ENCODE data around the gene PAN2.
A peak's percentile ranks its signal among the peaks of the same experiment; 100 is the strongest.

Gene PAN2

GRCh38 chr12:56333679-56334489 lies at the start of gene PAN2:
Gene PAN2, minus strand, starts transcription at chr12:56334000. Its CDS starts 906 bp downstream, at chr12:56333094.
- Mint-ChIP-seq H3K27me3 (no peaks in the 10 kb centered on the region), H3K27ac (peak within 1 kb of the TSS; percentile 99)

GRCh38 chr12:56382611-56383010 lies 48.8 kb upstream of the PAN2 start:
- no peaks in the 10 kb centered on the region for H3K4me1 Mint-ChIP-seq
- CTCF ChIA-PET, result interaction anchor here (1.4 kb wide), 1 partner anchor 42 kb away, joined by 3 read pairs; no protein-coding TSS in a partner anchor

More at GRCh38 chr12:56333679-56334489, at the start of gene PAN2:
- peak; percentile 96 for DNase-seq
- CTCF ChIA-PET, result interaction anchor here (1.2 to 1.7 kb wide), 2 partner anchors 26 to 35 kb away, joined by 4 read pairs; partner anchors contain the start of gene STAT2
- peaks cover 7% of the 10 kb centered on the region for H3K36me3 Mint-ChIP-seq
- peak within 1 kb of the TSS; percentile 94 for H3K4me3 Mint-ChIP-seq
- no peaks in the 10 kb centered on the region for H3K9me3 Mint-ChIP-seq
- peaks cover 51% of the 10 kb centered on the region for H3K4me1 Mint-ChIP-seq

GRCh38 chr12:56377989-56378316 lies 44.2 kb upstream of the PAN2 start:
- CTCF ChIA-PET, result interaction anchor here (0.8 kb wide), 1 partner anchor 18 kb away, joined by 3 read pairs; the partner anchor contains the start of gene STAT2
- no peak overlapping the region for H3K4me3 Mint-ChIP-seq
- no peak overlapping the region for H3K27ac Mint-ChIP-seq
- peaks cover 13% of the 10 kb centered on the region for H3K27me3 Mint-ChIP-seq
- DNase-seq, result no peak
- no peaks in the 10 kb centered on the region for H3K36me3 Mint-ChIP-seq
- H3K9me3 Mint-ChIP-seq, result peaks cover 5% of the 10 kb centered on the region
- H3K4me1 Mint-ChIP-seq, result no peaks in the 10 kb centered on the region

More at GRCh38 chr12:56382611-56383010, 48.8 kb upstream of the PAN2 start:
- Mint-ChIP-seq H3K4me3 (no peak overlapping the region), H3K9me3 (no peaks in the 10 kb centered on the region), H3K27ac (no peak overlapping the region), H3K36me3 (no peaks in the 10 kb centered on the region), H3K27me3 (peaks cover 23% of the 10 kb centered on the region)
- DNase-seq, result no peak

- Mint-ChIP-seq H3K4me1 (no peaks in the 10 kb centered on the region), H3K27ac (no peak overlapping the region), H3K4me3 (no peak overlapping the region), H3K9me3 (peaks cover 5% of the 10 kb centered on the region), H3K27me3 (peaks cover 11% of the 10 kb centered on the region), H3K36me3 (no peaks in the 10 kb centered on the region)
- CTCF ChIA-PET, result interaction anchor here (0.8 kb wide), 1 partner anchor 18 kb away, joined by 3 read pairs; the partner anchor contains the start of gene STAT2
- DNase-seq, result no peak
These were observed 43.6 kb upstream of the PAN2 start for GRCh38 chr12:56377310-56377988.

- no peak for DNase-seq
- Mint-ChIP-seq H3K9me3 (peaks cover 5% of the 10 kb centered on the region), H3K27ac (no peak overlapping the region), H3K36me3 (no peaks in the 10 kb centered on the region), H3K4me1 (no peaks in the 10 kb centered on the region), H3K27me3 (peaks cover 16% of the 10 kb centered on the region), H3K4me3 (no peak overlapping the region)
- CTCF ChIA-PET, result interaction anchor here (0.8 kb wide), 1 partner anchor 49 kb away, joined by 3 read pairs; no protein-coding TSS in a partner anchor
These were observed 42.0 kb upstream of the PAN2 start for GRCh38 chr12:56375598-56376434.

- CTCF ChIA-PET, result no interaction called here
- DNase-seq, result no peak
- Mint-ChIP-seq H3K27ac (no peak overlapping the region), H3K27me3 (peaks cover 16% of the 10 kb centered on the region), H3K4me1 (no peaks in the 10 kb centered on the region), H3K9me3 (peaks cover 5% of the 10 kb centered on the region), H3K4me3 (no peak overlapping the region), H3K36me3 (no peaks in the 10 kb centered on the region)
These were observed 41.2 kb upstream of the PAN2 start for GRCh38 chr12:56374726-56375597.

GRCh38 chr12:56373515-56373914 lies 39.7 kb upstream of the PAN2 start:
- DNase-seq, result no peak
- CTCF ChIA-PET, result no interaction called here
- Mint-ChIP-seq H3K9me3 (peaks cover 5% of the 10 kb centered on the region), H3K36me3 (no peaks in the 10 kb centered on the region), H3K27ac (no peak overlapping the region), H3K4me3 (no peak overlapping the region), H3K27me3 (peaks cover 16% of the 10 kb centered on the region), H3K4me1 (no peaks in the 10 kb centered on the region)

- Mint-ChIP-seq H3K4me1 (no peaks in the 10 kb centered on the region), H3K27me3 (peaks cover 13% of the 10 kb centered on the region), H3K36me3 (no peaks in the 10 kb centered on the region), H3K27ac (no peak overlapping the region), H3K4me3 (no peak overlapping the region), H3K9me3 (no peaks in the 10 kb centered on the region)
- CTCF ChIA-PET, result no interaction called here
- no peak for DNase-seq
These were observed 33.1 kb upstream of the PAN2 start for GRCh38 chr12:56366948-56367347.

- peaks cover 8% of the 10 kb centered on the region for H3K27me3 Mint-ChIP-seq
- H3K36me3 Mint-ChIP-seq, result peaks cover 2% of the 10 kb centered on the region
- H3K27ac Mint-ChIP-seq, result peak within 1 kb of the TSS; percentile 38
- H3K9me3 Mint-ChIP-seq, result no peaks in the 10 kb centered on the region
- peaks cover 28% of the 10 kb centered on the region for H3K4me1 Mint-ChIP-seq
- CTCF ChIA-PET, result interaction anchor here (1.1 to 1.6 kb wide), 3 partner anchors 16 to 102 kb away, joined by 4 to 6 read pairs (median 5); partner anchors contain the start of gene TIMELESS
- DNase-seq, result no peak
- H3K4me3 Mint-ChIP-seq, result peak within 1 kb of the TSS; percentile 94
These were observed 28.6 kb upstream of the PAN2 start, which contains the start of gene APOF for GRCh38 chr12:56362130-56363059. Gene APOF, minus strand, starts transcription at chr12:56362857. Its CDS starts 112 bp downstream, at chr12:56362745.

- peaks cover 28% of the 10 kb centered on the region for H3K4me1 Mint-ChIP-seq
- peak overlapping the region; percentile 94 for H3K4me3 Mint-ChIP-seq
- H3K9me3 Mint-ChIP-seq, result no peaks in the 10 kb centered on the region
- peaks cover 8% of the 10 kb centered on the region for H3K27me3 Mint-ChIP-seq
- DNase-seq, result no peak
- H3K27ac Mint-ChIP-seq, result peak overlapping the region; percentile 98
- H3K36me3 Mint-ChIP-seq, result peaks cover 2% of the 10 kb centered on the region
- CTCF ChIA-PET, result interaction anchor here (1.1 to 1.4 kb wide), 2 partner anchors 87 to 102 kb away, joined by 4 to 6 read pairs; partner anchors contain the start of gene TIMELESS
These were observed 27.8 kb upstream of the PAN2 start for GRCh38 chr12:56361487-56362129.

GRCh38 chr12:56359851-56360767 lies 26.3 kb upstream of the PAN2 start, which contains the start of gene STAT2:
Gene STAT2, minus strand, starts transcription at chr12:56360107. Its CDS starts 3,536 bp downstream, at chr12:56356571.
- Mint-ChIP-seq H3K36me3 (peaks cover 15% of the 10 kb centered on the region), H3K27me3 (peaks cover 8% of the 10 kb centered on the region), H3K4me1 (peaks cover 32% of the 10 kb centered on the region), H3K27ac (peak within 1 kb of the TSS; percentile 98), H3K9me3 (no peaks in the 10 kb centered on the region), H3K4me3 (peak within 1 kb of the TSS; percentile 94)
- CTCF ChIA-PET, result interaction anchor here (0.8 to 3.0 kb wide), 7 partner anchors 18 to 104 kb away, joined by 3 to 21 read pairs (median 3); partner anchors contain the start of gene TIMELESS
- peak; percentile 100 for DNase-seq

Measured in activated naive CD4-positive, alpha-beta T cell treated with anti-CD3 and anti-CD28 coated beads, Interleukin-2, amount 10 ng/mL, durations not matched to agents 7 days and 5 days (primary cell).